ENCODE results near the gene PCSK5.

PCSK5 gene

DNA sequence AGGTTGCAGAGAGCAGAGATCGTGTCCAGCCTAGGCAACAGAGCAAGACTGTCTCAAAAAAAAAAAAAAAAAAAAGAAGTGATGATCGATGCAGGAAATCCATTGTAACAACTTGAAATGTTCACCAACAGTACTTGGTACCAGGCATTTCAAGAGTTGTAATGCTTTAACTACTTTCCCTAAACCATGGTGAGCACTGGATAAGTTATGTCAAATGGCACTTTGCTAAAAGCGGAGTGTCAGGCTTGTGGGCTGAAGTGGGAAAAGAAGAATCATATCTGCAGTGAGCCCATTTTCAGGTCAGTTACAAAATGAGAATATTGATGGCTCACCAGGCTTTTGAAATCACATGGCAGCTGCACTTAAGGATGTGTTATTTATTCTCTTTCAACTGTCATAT lies 301.5 kb downstream of the PCSK5 start:
- DNase-seq (ENCODE audit: low spot score) = no peak
- POLR2A ChIA-PET (ENCODE audit: low non-redundant PET) = no interaction called here
- CTCF ChIA-PET = no interaction called here
- TF ChIP-seq, protein P1, sequence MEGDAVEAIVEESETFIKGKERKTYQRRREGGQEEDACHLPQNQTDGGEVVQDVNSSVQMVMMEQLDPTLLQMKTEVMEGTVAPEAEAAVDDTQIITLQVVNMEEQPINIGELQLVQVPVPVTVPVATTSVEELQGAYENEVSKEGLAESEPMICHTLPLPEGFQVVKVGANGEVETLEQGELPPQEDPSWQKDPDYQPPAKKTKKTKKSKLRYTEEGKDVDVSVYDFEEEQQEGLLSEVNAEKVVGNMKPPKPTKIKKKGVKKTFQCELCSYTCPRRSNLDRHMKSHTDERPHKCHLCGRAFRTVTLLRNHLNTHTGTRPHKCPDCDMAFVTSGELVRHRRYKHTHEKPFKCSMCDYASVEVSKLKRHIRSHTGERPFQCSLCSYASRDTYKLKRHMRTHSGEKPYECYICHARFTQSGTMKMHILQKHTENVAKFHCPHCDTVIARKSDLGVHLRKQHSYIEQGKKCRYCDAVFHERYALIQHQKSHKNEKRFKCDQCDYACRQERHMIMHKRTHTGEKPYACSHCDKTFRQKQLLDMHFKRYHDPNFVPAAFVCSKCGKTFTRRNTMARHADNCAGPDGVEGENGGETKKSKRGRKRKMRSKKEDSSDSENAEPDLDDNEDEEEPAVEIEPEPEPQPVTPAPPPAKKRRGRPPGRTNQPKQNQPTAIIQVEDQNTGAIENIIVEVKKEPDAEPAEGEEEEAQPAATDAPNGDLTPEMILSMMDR (conservative IDR thresholded peaks at IDR 0.05; ENCODE audit: low read depth) = no peak
- no peak overlapping the region for H3K27ac ChIP-seq

DNA sequence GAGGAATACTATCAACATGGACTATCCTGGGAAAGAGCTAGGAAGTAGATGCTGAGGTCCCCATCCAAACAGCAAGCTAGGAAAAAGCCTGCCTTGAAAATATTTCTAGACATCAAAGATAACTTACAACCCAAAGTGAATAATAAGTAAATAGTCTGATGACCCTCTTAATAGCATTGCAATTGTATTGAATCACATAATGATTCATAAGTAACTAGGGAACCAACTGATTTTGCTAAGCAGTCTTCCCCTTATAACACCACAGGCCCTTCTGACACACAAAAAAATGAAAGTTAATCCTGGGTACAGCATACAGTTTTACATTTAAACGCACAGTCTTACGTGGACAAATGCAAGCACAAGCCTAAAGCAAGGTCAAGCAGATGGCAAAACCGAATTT lies 304.4 kb downstream of the PCSK5 start:
- no peak for DNase-seq (ENCODE audit: low spot score)
- no peak overlapping the region for H3K27ac ChIP-seq
- ChIA-PET CTCF (no interaction called here), POLR2A (ENCODE audit: low non-redundant PET) (no interaction called here)
- TF ChIP-seq, protein P1 (conservative IDR thresholded peaks at IDR 0.05; ENCODE audit: low read depth) = no peak

- ChIA-PET POLR2A (ENCODE audit: low non-redundant PET) (no interaction called here), CTCF (no interaction called here)
- no peak overlapping the region for H3K27ac ChIP-seq
- DNase-seq (ENCODE audit: low spot score) = no peak
- TF ChIP-seq, protein P1 (conservative IDR thresholded peaks at IDR 0.05; ENCODE audit: low read depth) = no peak
Measured at GRCh38 chr9:76198336-76198735, 307.9 kb downstream of the PCSK5 start.

DNA sequence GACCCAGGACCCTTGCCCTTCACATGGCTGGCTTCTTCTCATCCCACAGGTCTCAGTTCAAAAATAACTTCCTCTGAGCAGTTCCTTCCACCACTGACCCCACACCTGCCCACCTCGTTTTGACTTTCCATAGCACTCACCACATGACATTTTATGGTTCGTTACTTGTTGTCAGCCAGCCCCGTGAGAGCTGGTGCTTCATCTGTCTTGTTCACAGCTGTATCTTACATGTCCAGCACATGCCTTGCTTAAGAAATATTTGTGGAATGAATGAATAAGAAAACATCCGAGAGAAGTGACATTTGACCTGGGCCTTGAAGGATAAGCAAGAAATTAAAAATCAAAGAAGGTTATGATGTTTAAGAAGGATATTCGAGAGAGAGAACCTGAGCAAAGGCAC lies 309.8 kb downstream of the PCSK5 start:
- CTCF ChIA-PET = no interaction called here
- POLR2A ChIA-PET (ENCODE audit: low non-redundant PET) = no interaction called here
- no peak overlapping the region for H3K27ac ChIP-seq
- TF ChIP-seq, protein P1 (conservative IDR thresholded peaks at IDR 0.05; ENCODE audit: low read depth) = no peak
- DNase-seq (ENCODE audit: low spot score) = no peak

DNA sequence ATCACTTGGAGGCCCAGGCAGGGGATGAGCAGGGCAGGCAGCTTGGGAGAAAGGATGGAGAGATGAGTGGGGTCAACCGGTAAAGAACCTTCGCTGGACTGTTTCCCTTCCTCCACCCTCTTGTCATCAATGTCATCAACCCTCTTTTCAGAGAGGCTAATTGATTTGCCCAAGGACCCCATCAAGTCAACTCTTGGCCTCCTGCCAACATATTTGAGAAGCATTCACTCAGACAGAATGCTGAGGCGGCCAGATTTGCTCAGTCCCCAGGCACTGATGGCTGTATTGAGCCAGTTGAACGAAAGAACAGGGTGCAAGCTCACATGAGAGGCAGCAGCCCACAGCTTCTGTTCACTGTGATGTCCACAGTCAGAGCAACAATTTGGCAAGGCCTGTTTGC lies 310.3 kb downstream of the PCSK5 start:
- ChIA-PET POLR2A (ENCODE audit: low non-redundant PET) (no interaction called here), CTCF (interaction anchor here (0.7 kb wide), 1 partner anchor 12 kb away, joined by 3 read pairs; no protein-coding TSS in a partner anchor)
- TF ChIP-seq, protein P1 (conservative IDR thresholded peaks at IDR 0.05; ENCODE audit: low read depth) = no peak
- no peak for DNase-seq (ENCODE audit: low spot score)
- no peak overlapping the region for H3K27ac ChIP-seq

DNA sequence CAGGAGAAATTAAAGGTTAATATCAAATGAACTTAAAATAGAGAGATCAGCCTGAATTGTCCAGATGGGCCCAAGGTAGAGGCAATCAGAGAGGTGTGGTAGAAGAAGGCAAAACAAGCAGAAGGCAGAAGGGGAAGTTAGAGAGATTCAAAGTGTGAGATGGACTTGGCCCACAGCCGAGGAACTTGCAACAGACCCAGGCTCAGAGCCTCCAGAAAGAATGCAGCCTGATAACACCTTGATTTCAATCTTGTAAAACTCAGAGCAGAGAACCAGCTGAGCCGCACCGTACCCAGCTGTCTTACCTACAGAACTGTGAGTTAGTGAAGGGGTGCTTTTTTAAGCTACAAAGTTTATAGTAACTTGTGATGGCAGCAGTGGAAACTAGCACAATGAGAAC lies 312.9 kb downstream of the PCSK5 start:
- ChIA-PET CTCF (no interaction called here), POLR2A (ENCODE audit: low non-redundant PET) (no interaction called here)
- TF ChIP-seq, protein P1 (conservative IDR thresholded peaks at IDR 0.05; ENCODE audit: low read depth) = no peak
- H3K27ac ChIP-seq = no peak overlapping the region
- DNase-seq (ENCODE audit: low spot score) = no peak

GRCh38 chr9:76206821-76207220 lies 316.3 kb downstream of the PCSK5 start:
- ChIA-PET POLR2A (ENCODE audit: low non-redundant PET) (no interaction called here), CTCF (no interaction called here)
- TF ChIP-seq, protein P1 (conservative IDR thresholded peaks at IDR 0.05; ENCODE audit: low read depth) = no peak
- DNase-seq (ENCODE audit: low spot score) = no peak
- H3K27ac ChIP-seq = no peak overlapping the region
